Right atrium auricular region (tissue), 2 donors: Measurements from ENCODE around the gene SERPINE3. TPM values are rescaled to one million over a fixed set of nuclear protein-coding genes. Genes with fewer than 3 reads are reported as not detected.
A peak's percentile ranks its signal among the peaks of the same experiment; 100 is the strongest.

Source experiments
- DNase-seq: peaks from one replicate; pipeline ENCODE4 v3.0.0-alpha.2; 2019; ENCODE audit warnings: low spot score
- H3K27ac ChIP-seq, 2 donors: fragments of 200-600 bp; sonication (generic); 1 replicate in 1 of 2; 2 replicates in 1 of 2; pipeline ENCODE4 v1.5.1; 2016 to 2019
- H3K27me3 ChIP-seq, 2 donors: fragments of 200-600 bp; sonication (generic); one replicate each; pipeline versions ENCODE4 v1.5.1 to v1.6.0; 2017 to 2019
- H3K36me3 ChIP-seq: fragments of 200-600 bp; sonication (generic); one replicate; pipeline ENCODE4 v1.5.1; 2016
- H3K4me1 ChIP-seq, 2 donors: fragments of 200-600 bp; sonication (generic); one replicate each; pipeline versions ENCODE4 v1.5.1 to v1.6.0; 2017 to 2019
- H3K4me3 ChIP-seq, 2 donors: fragments of 200-600 bp; sonication (generic); 1 replicate in 1 of 2; 2 replicates in 1 of 2; pipeline ENCODE4 v1.5.1; 2017 to 2019; ENCODE audit warnings: mild to moderate bottlenecking in 1 of 2, moderate library complexity in 1 of 2
- H3K9me3 ChIP-seq, 2 donors: fragments of 200-600 bp; sonication (generic); one replicate each; pipeline ENCODE4 v1.5.1; 2019
- total RNA-seq, 2 donors: library from RNA; depleted of rRNA; stranded (reverse); fragments of >200 nt; gene quantifications; one replicate each; pipeline ENCODE4 v1.1.0, GENCODE V29; 2016
- TF ChIP-seq, protein P1 (sequence below), 2 donors: fragments of 200-600 bp; sonication (generic); IDR thresholded peaks; one replicate each; pipeline ENCODE4 v1.5.1; 2019; ENCODE audit warnings: antibody characterized with exemption in 2 of 2

Gene SERPINE3
- not detected for total RNA-seq

DNA sequence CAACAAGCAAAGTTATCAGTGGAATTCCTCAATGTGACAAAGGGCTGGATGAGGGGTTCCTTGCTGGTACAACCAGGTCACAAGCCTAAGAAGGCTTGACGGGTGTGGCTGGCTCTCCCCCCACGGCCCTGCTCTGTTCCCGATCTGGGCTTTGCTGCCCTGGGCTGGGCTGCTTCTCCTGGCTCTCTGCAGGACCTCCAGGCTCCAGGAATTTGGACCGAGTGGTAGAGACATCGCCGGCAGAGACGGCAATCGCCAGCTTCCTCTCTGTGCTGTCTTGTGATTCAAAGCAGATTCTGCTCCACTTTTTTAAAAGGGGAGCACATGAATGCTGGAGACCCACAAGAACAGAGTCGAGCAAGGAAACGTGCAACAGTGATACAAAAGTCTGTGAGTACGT lies at the start of gene SERPINE3:
TSS of gene SERPINE3 (plus strand) at position 338 of the 400 bp plus-strand sequence. CDS start 1,401 bp downstream, outside the sequence.
- Histone ChIP-seq H3K36me3 (no peaks in the 10 kb centered on the region), H3K27me3 (no peaks in the 10 kb centered on the region), H3K9me3 (no peaks in the 10 kb centered on the region), H3K27ac (no peak within 1 kb of the TSS), H3K4me1 (no peaks in the 10 kb centered on the region), H3K4me3 (no peak within 1 kb of the TSS)
- TF ChIP-seq, protein P1, sequence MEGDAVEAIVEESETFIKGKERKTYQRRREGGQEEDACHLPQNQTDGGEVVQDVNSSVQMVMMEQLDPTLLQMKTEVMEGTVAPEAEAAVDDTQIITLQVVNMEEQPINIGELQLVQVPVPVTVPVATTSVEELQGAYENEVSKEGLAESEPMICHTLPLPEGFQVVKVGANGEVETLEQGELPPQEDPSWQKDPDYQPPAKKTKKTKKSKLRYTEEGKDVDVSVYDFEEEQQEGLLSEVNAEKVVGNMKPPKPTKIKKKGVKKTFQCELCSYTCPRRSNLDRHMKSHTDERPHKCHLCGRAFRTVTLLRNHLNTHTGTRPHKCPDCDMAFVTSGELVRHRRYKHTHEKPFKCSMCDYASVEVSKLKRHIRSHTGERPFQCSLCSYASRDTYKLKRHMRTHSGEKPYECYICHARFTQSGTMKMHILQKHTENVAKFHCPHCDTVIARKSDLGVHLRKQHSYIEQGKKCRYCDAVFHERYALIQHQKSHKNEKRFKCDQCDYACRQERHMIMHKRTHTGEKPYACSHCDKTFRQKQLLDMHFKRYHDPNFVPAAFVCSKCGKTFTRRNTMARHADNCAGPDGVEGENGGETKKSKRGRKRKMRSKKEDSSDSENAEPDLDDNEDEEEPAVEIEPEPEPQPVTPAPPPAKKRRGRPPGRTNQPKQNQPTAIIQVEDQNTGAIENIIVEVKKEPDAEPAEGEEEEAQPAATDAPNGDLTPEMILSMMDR (IDR thresholded peaks at IDR 0.05) = no peak
- no peak for DNase-seq

DNA sequence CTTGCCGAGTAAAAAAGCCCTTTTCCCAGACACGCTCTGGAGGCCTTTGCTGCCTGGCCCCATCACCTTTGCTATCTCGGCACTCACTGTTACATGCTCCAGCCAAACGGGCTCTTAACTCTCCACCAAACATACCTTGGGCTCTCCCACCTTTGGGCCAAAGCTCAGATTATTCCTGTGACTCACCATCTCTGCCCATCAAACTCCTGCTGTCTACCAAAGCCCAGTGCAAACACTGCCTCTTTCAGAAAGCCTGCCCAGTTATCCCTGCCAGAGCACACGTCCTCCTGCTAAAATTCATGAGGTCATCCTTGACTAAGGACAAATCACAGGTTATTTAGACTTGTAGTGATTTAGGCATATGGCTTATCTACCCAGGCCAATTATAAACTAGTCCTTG lies 48.1 kb upstream of the SERPINE3 start:
- peak overlapping the region; percentile 18 to 52 for H3K27ac ChIP-seq
- H3K36me3 ChIP-seq = no peaks in the 10 kb centered on the region
- no peaks in the 10 kb centered on the region for H3K9me3 ChIP-seq

DNA sequence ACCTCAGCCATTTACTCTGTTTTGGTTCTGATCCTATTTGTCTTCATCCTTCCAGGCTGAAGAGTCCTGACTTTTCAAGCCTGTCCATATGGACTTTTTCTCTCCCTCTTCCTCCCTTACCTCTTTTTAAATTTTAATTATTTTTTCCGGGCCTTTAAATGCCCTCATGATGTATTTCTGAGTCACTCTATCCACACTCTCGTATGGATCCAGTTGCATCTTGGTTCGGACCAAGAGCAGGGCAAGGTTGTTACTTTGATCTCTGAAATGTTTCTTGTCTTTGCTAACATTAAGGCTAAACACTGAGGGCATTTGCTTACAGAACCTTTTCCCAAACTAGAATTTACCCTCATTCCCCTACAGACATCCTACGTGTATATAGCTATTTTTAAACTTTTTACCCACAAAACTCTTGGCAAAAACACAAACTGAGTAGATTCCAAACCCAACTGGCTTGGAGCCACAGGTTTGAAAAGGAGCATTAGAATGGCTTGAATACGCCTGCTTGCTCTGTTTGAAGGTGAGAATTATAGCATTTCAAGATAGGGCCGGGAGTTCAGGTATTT lies 47.4 kb upstream of the SERPINE3 start:
- Histone ChIP-seq H3K9me3 (no peaks in the 10 kb centered on the region), H3K27ac (peak overlapping the region; percentile 18 to 52), H3K27me3 (no peaks in the 10 kb centered on the region), H3K36me3 (no peaks in the 10 kb centered on the region), H3K4me3 (no peak overlapping the region), H3K4me1 (peaks cover 0 to 13% of the 10 kb centered on the region in 2 donors)
- TF ChIP-seq, protein P1 (IDR thresholded peaks at IDR 0.05) = no peak
- no peak for DNase-seq

More for the DNA sequence above, 48.1 kb upstream of the SERPINE3 start:
- TF ChIP-seq, protein P1 (IDR thresholded peaks at IDR 0.05) = no peak
- Histone ChIP-seq H3K4me1 (peaks cover 0 to 13% of the 10 kb centered on the region in 2 donors), H3K27me3 (no peaks in the 10 kb centered on the region), H3K4me3 (no peak overlapping the region)
- DNase-seq = no peak

DNA sequence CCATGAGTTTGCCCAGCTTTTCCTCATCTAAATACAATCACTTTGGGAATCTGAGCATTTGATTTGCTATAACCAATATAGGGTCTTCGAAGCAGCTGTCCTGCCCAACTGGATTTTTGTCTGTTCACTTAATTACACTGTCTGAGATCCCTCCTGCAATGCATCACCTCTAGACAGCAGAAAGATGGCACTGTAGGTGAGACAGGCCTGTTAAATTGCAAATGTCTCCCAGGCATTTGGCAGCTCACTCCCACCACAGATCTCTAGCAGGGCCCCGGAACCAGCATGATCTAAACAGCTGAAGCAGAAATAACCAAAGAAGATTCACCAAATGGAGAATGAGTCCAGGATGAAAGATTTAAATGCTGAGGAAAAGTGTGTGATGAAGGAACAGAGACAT lies 41.9 kb upstream of the SERPINE3 start:
- Histone ChIP-seq H3K9me3 (no peaks in the 10 kb centered on the region), H3K4me3 (no peak overlapping the region), H3K27me3 (no peaks in the 10 kb centered on the region), H3K4me1 (no peaks in the 10 kb centered on the region), H3K36me3 (no peaks in the 10 kb centered on the region), H3K27ac (no peak overlapping the region)
- TF ChIP-seq, protein P1 (IDR thresholded peaks at IDR 0.05) = no peak
- no peak for DNase-seq

DNA sequence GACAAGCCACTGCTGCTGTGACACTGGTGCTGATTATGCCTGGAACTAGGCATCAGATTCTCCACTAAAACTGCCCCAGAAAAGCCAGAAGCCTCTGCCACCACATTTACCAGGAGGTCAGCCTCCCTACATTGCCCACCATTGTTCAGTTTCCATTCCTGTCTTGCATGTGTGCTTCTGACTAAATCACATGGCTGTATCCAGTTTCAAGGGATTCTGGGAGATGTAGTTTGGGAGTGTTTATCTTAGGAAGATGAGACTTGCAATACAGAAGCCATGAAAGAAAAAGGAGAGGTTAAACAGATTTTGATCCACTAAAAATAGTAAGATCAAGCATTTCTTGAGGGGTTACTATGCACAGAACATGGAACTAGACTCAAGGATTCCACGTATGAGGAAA lies 40.7 kb upstream of the SERPINE3 start:
- TF ChIP-seq, protein P1 (IDR thresholded peaks at IDR 0.05) = no peak
- H3K9me3 ChIP-seq = no peaks in the 10 kb centered on the region
- H3K27me3 ChIP-seq = no peaks in the 10 kb centered on the region
- no peaks in the 10 kb centered on the region for H3K36me3 ChIP-seq
- H3K4me3 ChIP-seq = no peak overlapping the region
- H3K27ac ChIP-seq = no peak overlapping the region
- H3K4me1 ChIP-seq = no peaks in the 10 kb centered on the region
- DNase-seq = no peak

DNA sequence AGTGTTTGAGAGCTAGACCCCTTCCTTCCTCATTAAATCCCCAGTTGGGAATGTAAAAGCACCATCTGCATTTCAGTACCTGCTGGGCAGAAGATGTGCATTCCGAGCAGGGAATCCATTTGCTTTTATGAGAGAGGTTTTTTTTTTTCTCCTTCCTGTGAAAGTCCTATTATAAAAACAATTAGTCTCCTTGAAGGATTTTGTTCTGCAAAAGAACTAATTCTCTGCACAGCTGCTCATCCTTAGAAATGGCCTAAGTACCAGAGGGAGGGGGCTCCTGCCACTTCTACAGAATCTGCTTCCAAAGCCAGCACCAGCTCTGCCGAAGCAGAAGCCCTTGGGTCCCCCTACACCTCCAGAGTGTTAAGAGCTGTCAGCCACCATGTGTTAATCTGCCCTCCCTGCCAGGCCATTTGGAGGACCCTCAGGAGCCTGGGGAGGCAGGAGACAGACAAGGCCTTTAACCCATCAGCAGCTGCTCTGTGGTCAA lies 36.4 kb upstream of the SERPINE3 start:
- Histone ChIP-seq H3K36me3 (no peaks in the 10 kb centered on the region), H3K9me3 (no peaks in the 10 kb centered on the region), H3K4me1 (no peaks in the 10 kb centered on the region), H3K27me3 (no peaks in the 10 kb centered on the region), H3K27ac (no peak overlapping the region), H3K4me3 (no peak overlapping the region)
- TF ChIP-seq, protein P1 (IDR thresholded peaks at IDR 0.05) = no peak
- no peak for DNase-seq
